Caco-2 (cell line): ENCODE data around the gene PFKFB2. TPM values are rescaled to one million over a fixed set of nuclear protein-coding genes. Genes with fewer than 3 reads are reported as not detected.

Source experiments
- BruUV-seq: library from RNA; stranded (reverse); fragments of 400-500 nt; replicated peaks from 2 replicates; lab custom pipeline; 2021; lab: Mats Ljungman, UMichigan
- CTCF ChIA-PET: fragments of 300-600 bp; sonication (Branson Sonifier 250); formaldehyde crosslinking; loops from one replicate; lab custom pipeline; 2022; ENCODE audit warnings: antibody characterized with exemption; lab: Charles Lee
- POLR2A ChIA-PET: fragments of 300-600 bp; sonication (Branson Sonifier 250); formaldehyde crosslinking; loops from one replicate; lab custom pipeline; 2022; ENCODE audit warnings: antibody characterized with exemption; lab: Charles Lee
- DNase-seq, 2 experiments: peaks; one replicate each; pipeline versions ENCODE4 v3.0.0 to v3.0.0-alpha.2; 2020 to 2022
- H3K27me3 ChIP-seq: replicated peaks from 2 replicates; pipeline ENCODE4 v1.6.0; 2011; ENCODE audit warnings: low read length; ENCODE audit not compliant: control insufficient read depth, insufficient read depth
- H3K36me3 ChIP-seq: 2 replicates; pipeline ENCODE4 v1.5.1; 2011; ENCODE audit warnings: low read length; ENCODE audit not compliant: control insufficient read depth, insufficient read depth
- H3K4me1 ChIP-seq: fragments of 250-450 bp; sonication (Bioruptor Pico); 2 replicates; pipeline ENCODE4 v1.5.1; 2020; ENCODE audit warnings: mild to moderate bottlenecking
- H3K4me3 ChIP-seq: 2 replicates; pipeline ENCODE4 v1.5.1; 2011; ENCODE audit warnings: low read depth, mild to moderate bottlenecking, control low read depth, low read length
- H3K9me3 ChIP-seq: fragments of 250-450 bp; sonication (Bioruptor Pico); 2 replicates; pipeline ENCODE4 v1.5.1; 2020; ENCODE audit warnings: mild to moderate bottlenecking, moderate library complexity
- H3K27ac Mint-ChIP-seq: one replicate; pipeline ENCODE4 v1.8.0; 2022; ENCODE audit warnings: mixed read lengths; ENCODE audit not compliant: unreplicated experiment
- H3K27me3 Mint-ChIP-seq: one replicate; pipeline ENCODE4 v1.8.0; 2022; ENCODE audit warnings: mixed read lengths; ENCODE audit not compliant: insufficient read depth, unreplicated experiment
- H3K36me3 Mint-ChIP-seq: one replicate; pipeline ENCODE4 v1.8.0; 2022; ENCODE audit warnings: mild to moderate bottlenecking, mixed read lengths; ENCODE audit not compliant: insufficient read depth, unreplicated experiment
- H3K4me1 Mint-ChIP-seq: one replicate; pipeline ENCODE4 v1.8.0; 2022; ENCODE audit warnings: low read depth, mixed read lengths; ENCODE audit not compliant: unreplicated experiment
- H3K4me3 Mint-ChIP-seq: one replicate; pipeline ENCODE4 v1.8.0; 2022; ENCODE audit warnings: mild to moderate bottlenecking, moderate library complexity, mixed read lengths; ENCODE audit not compliant: unreplicated experiment
- H3K9me3 Mint-ChIP-seq: one replicate; pipeline ENCODE4 v1.8.0; 2022; ENCODE audit warnings: mixed read lengths; ENCODE audit not compliant: unreplicated experiment
- intact Hi-C: fragments of 100-400 bp; cut with micrococcal nuclease; formaldehyde crosslinking; loops from one replicate; pipeline ENCODE4 v1.10.0; 2022; ENCODE audit not compliant: unreplicated experiment
- total RNA-seq: library from RNA; stranded (reverse); gene quantifications from 2 replicates; pipeline ENCODE4 v1.2.3, GENCODE V29; 2022
- TF ChIP-seq, protein P1 (sequence below), 2 experiments: fragments of 200-600 bp in 1 of 2; IDR thresholded peaks; 1 replicate in 1 of 2; 2 replicates in 1 of 2; pipeline versions ENCODE4 v1.5.1 to v1.8.0; 2011 to 2022; ENCODE audit warnings: antibody characterized with exemption in 1 of 2, control low read depth in 1 of 2, inconsistent platforms in 1 of 2, low read depth in 1 of 2, low read length in 1 of 2, mild to moderate bottlenecking in 1 of 2, moderate library complexity in 1 of 2; ENCODE audit not compliant: insufficient read depth in 1 of 2, severe bottlenecking in 1 of 2, unreplicated experiment in 1 of 2

Gene PFKFB2
- total RNA-seq, 1 experiment from 2014 or later: 38.9 TPM

DNA sequence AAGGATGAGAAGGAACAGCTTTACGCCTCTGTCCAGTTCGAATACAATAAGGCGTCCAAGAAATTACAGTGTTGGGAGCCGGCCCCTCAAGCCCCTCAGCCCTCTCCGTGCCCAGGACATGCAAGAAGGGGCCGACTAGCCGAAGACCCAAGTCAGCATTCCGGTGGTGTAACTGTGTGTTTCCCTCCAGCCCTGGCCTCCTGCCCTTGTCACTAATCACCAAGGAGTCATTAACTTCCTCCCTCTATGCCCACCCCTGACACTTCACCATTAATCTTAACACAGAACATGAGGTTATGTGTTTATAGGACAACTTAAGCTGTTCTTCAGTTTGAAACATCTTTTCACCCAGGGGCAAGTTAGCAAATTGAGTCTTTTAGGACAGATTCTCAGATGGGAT is 19.2 kb downstream of the PFKFB2 start:
- H3K27me3 Mint-ChIP-seq: no peaks in the 10 kb centered on the region
- no peak overlapping the region for H3K27ac Mint-ChIP-seq
- no peaks in the 10 kb centered on the region for H3K4me1 ChIP-seq
- intact Hi-C loops: no loop called here
- no peak for DNase-seq
- H3K4me3 ChIP-seq: no peak overlapping the region
- peaks cover 19% of the 10 kb centered on the region for H3K36me3 Mint-ChIP-seq
- BruUV-seq: no TSS peak
- H3K9me3 ChIP-seq: no peaks in the 10 kb centered on the region
- H3K27me3 ChIP-seq: no peaks in the 10 kb centered on the region
- ChIA-PET POLR2A (no interaction called here), CTCF (no interaction called here)
- H3K9me3 Mint-ChIP-seq: no peaks in the 10 kb centered on the region
- H3K4me1 Mint-ChIP-seq: no peaks in the 10 kb centered on the region
- H3K36me3 ChIP-seq: peaks cover 3% of the 10 kb centered on the region
- no peak overlapping the region for H3K4me3 Mint-ChIP-seq
- TF ChIP-seq, protein P1, sequence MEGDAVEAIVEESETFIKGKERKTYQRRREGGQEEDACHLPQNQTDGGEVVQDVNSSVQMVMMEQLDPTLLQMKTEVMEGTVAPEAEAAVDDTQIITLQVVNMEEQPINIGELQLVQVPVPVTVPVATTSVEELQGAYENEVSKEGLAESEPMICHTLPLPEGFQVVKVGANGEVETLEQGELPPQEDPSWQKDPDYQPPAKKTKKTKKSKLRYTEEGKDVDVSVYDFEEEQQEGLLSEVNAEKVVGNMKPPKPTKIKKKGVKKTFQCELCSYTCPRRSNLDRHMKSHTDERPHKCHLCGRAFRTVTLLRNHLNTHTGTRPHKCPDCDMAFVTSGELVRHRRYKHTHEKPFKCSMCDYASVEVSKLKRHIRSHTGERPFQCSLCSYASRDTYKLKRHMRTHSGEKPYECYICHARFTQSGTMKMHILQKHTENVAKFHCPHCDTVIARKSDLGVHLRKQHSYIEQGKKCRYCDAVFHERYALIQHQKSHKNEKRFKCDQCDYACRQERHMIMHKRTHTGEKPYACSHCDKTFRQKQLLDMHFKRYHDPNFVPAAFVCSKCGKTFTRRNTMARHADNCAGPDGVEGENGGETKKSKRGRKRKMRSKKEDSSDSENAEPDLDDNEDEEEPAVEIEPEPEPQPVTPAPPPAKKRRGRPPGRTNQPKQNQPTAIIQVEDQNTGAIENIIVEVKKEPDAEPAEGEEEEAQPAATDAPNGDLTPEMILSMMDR (IDR thresholded peaks at IDR 0.05; ENCODE audit: insufficient read depth in 1 of 2, low read depth in 1 of 2, low read length in 1 of 2, severe bottlenecking in 1 of 2, unreplicated experiment in 1 of 2): no peak

DNA sequence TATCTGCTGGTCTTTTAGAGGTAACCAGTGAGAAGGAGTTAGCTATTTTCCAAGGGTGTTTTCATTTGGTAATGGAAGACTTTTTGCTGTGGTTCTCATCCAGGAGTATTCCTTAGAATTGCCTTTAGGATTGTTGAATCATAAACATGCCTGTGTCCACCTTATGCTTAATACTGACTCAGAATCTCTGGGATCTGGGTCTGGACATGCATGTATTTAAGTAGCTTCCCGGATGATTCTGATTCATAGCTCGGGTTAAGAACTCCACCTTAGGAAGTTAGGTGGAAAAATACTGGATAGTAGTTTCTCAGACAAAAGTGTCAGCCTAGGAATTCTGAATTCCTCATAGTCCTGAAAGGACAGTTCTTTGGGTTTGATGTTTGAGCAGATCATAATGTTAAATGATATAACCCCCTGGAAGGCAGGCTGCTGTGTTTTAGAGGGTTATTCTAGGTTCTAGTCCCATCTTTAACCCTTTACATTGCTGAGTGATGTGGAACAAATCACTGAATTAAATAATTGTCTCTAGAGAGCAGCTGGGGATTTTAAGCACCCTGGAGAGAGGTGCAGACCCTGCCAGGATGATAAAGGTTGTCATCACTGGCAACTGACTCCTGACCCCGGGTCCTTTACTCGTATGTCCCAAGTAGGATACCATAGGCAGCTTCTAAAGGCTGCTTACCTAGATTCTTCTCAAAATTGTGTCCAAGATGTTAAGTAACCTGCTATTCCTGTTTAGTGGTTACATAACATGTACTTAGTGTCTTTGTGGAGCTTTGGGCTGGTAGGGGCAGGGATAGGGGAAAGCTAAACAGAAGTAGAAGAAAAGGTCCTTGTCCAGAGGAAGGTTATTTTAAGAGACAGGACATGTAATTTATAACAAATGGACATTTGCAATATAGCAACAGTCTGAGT is 21.1 kb downstream of the PFKFB2 start:
- no peaks in the 10 kb centered on the region for H3K27me3 Mint-ChIP-seq
- ChIA-PET CTCF (no interaction called here), POLR2A (interaction anchor here (0.6 kb wide), 1 partner anchor 49 kb away, joined by 4 read pairs; no protein-coding TSS in a partner anchor)
- TF ChIP-seq, protein P1 (IDR thresholded peaks at IDR 0.05; ENCODE audit: insufficient read depth in 1 of 2, low read depth in 1 of 2, low read length in 1 of 2, severe bottlenecking in 1 of 2, unreplicated experiment in 1 of 2): no peak
- Histone ChIP-seq H3K4me3 (no peak overlapping the region), H3K27me3 (no peaks in the 10 kb centered on the region), H3K9me3 (no peaks in the 10 kb centered on the region), H3K36me3 (peaks cover 3% of the 10 kb centered on the region), H3K4me1 (no peaks in the 10 kb centered on the region)
- no peak for DNase-seq
- no peak overlapping the region for H3K27ac Mint-ChIP-seq
- no TSS peak for BruUV-seq
- no peak overlapping the region for H3K4me3 Mint-ChIP-seq
- H3K4me1 Mint-ChIP-seq: no peaks in the 10 kb centered on the region
- H3K36me3 Mint-ChIP-seq: peaks cover 6% of the 10 kb centered on the region
- H3K9me3 Mint-ChIP-seq: no peaks in the 10 kb centered on the region
- intact Hi-C loops: no loop called here

DNA sequence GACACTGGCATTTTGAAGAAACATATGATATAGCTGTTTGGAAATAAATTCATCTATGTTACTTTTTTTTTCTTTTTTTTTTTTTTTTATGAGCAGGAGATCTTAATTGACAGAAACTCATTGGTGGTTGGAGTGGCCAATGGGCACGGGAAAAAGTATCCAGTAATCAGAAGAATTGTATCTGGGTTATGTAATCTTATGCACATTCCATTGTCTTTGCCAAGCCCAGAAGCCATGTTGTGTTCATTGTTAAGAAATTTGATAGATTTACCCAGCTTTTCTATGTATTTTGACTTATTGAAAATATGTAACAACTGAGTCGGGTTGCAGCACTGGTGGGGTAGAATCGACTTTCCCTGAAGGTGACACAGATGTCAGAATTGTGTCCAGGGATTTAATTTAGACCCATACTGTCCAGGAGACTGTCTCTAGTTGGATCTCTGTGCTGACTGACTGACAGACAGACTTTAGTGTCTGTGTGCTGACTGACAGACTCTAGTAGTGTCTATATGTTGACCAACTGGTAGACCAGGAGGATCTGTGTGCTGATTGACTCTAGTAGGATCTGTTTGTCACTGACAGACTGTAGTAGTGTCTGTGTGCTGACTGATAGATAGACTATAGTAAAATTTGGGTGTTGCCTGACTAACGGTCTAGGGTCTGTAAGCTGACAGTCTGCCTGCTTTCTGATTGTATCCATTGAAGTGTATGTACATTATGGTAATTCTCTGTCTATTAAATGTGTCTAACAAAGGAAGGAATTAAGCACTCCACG is 23.3 kb downstream of the PFKFB2 start:
- ChIA-PET CTCF (no interaction called here), POLR2A (no interaction called here)
- H3K4me3 ChIP-seq: no peak overlapping the region
- TF ChIP-seq, protein P1 (IDR thresholded peaks at IDR 0.05; ENCODE audit: insufficient read depth in 1 of 2, low read depth in 1 of 2, low read length in 1 of 2, severe bottlenecking in 1 of 2, unreplicated experiment in 1 of 2): no peak
- H3K36me3 ChIP-seq: peaks cover 3% of the 10 kb centered on the region
- peaks cover 5% of the 10 kb centered on the region for H3K36me3 Mint-ChIP-seq
- no peaks in the 10 kb centered on the region for H3K4me1 Mint-ChIP-seq
- H3K27ac Mint-ChIP-seq: no peak overlapping the region
- no TSS peak for BruUV-seq
- no peak for DNase-seq
- no peaks in the 10 kb centered on the region for H3K9me3 ChIP-seq
- no peak overlapping the region for H3K4me3 Mint-ChIP-seq
- no peaks in the 10 kb centered on the region for H3K27me3 Mint-ChIP-seq
- no peaks in the 10 kb centered on the region for H3K9me3 Mint-ChIP-seq
- intact Hi-C loops: loop anchor here (5.0 kb wide), 1 partner anchor 139 kb away; no protein-coding TSS in a partner anchor
- no peaks in the 10 kb centered on the region for H3K4me1 ChIP-seq
- H3K27me3 ChIP-seq: no peaks in the 10 kb centered on the region
